Measurements from ENCODE around the gene RPGR. TPM values are rescaled to one million over a fixed set of nuclear protein-coding genes. Genes with fewer than 3 reads are reported as not detected.

RPGR gene
- total RNA-seq = 6.3 TPM

GRCh38 chrX:38327007-38327774 lies at the start of gene RPGR:
RPGR (minus strand) TSS chrX:38327509; CDS start chrX:38327367, 142 bp downstream.
- Histone ChIP-seq H3K27ac (ENCODE audit: low read depth, low read length) (peak within 1 kb of the TSS; percentile 82), H3K36me3 (ENCODE audit: control insufficient read depth in 3 of 3, insufficient read depth in 3 of 3, low read length in 3 of 3) (no peaks in the 10 kb centered on the region), H3K9ac (ENCODE audit: low read depth in 1 of 3, low read length in 3 of 3) (peak within 1 kb of the TSS; percentile 57 to 74 (median 68)), H3K27me3 (ENCODE audit: control insufficient read depth in 3 of 3, insufficient read depth in 3 of 3, low read length in 3 of 3) (no peaks in the 10 kb centered on the region), H3K9me3 (ENCODE audit: control insufficient read depth in 3 of 3, low read length in 3 of 3) (no peaks in the 10 kb centered on the region), H3K4me3 (ENCODE audit: low read length in 3 of 3) (peak within 1 kb of the TSS; percentile 75 to 83 (median 75)), H3K4me1 (ENCODE audit: control insufficient read depth in 3 of 3, insufficient read depth in 3 of 3, low read length in 3 of 3) (peaks cover 0 to 4% (median 2%) of the 10 kb centered on the region in 3 donors)

DNA sequence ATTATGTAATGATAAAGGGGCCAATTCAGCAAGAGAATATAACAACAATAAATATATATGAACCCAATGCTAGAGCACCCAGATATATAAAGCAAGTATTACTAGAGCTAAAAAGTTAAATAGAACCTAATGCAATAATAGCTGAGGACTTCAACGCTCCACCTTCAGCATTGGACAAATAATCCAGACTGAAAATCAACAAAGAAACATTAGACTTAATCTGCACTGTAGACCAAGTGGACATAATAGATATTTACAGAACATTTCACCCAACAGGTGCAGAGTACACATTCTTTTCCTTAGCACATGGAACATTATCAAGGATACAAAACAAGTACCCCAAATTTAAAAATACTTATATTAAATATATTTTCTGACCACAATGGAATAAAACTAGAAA lies 49.4 kb upstream of the RPGR start:
- no peaks in the 10 kb centered on the region for H3K27me3 ChIP-seq (ENCODE audit: control insufficient read depth in 3 of 3, insufficient read depth in 3 of 3, low read length in 3 of 3)
- no peaks in the 10 kb centered on the region for H3K9me3 ChIP-seq (ENCODE audit: control insufficient read depth in 3 of 3, low read length in 3 of 3)
- no peaks in the 10 kb centered on the region for H3K4me1 ChIP-seq (ENCODE audit: control insufficient read depth in 3 of 3, insufficient read depth in 3 of 3, low read length in 3 of 3)
- no peak overlapping the region for H3K9ac ChIP-seq (ENCODE audit: low read depth in 1 of 3, low read length in 3 of 3)
- H3K27ac ChIP-seq (ENCODE audit: low read depth, low read length) = no peak overlapping the region
- no peak overlapping the region for H3K4me3 ChIP-seq (ENCODE audit: low read length in 3 of 3)
- no peaks in the 10 kb centered on the region for H3K36me3 ChIP-seq (ENCODE audit: control insufficient read depth in 3 of 3, insufficient read depth in 3 of 3, low read length in 3 of 3)

DNA sequence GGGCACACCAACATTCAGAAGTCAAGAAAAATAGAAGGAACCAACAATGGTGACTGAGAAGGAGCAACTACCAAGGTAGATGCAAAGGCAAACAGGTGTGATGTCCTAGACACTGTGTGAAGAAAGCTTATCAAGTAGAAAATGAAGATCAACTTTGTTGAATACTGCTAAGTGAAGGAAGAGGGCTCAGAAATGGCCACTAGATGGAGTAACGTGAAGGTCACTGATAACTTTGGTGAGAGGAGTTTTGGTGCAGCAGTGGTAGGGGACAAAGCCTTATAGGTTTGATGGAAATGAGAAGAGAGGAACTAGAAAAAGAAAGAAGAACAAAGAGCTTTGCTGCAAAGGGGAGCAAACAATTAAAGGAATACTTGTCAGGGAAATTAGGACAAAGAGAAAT lies 48.6 kb upstream of the RPGR start:
- H3K27me3 ChIP-seq (ENCODE audit: control insufficient read depth in 3 of 3, insufficient read depth in 3 of 3, low read length in 3 of 3) = no peaks in the 10 kb centered on the region
- H3K36me3 ChIP-seq (ENCODE audit: control insufficient read depth in 3 of 3, insufficient read depth in 3 of 3, low read length in 3 of 3) = no peaks in the 10 kb centered on the region
- H3K9ac ChIP-seq (ENCODE audit: low read depth in 1 of 3, low read length in 3 of 3) = no peak overlapping the region
- H3K4me1 ChIP-seq (ENCODE audit: control insufficient read depth in 3 of 3, insufficient read depth in 3 of 3, low read length in 3 of 3) = no peaks in the 10 kb centered on the region
- no peaks in the 10 kb centered on the region for H3K9me3 ChIP-seq (ENCODE audit: control insufficient read depth in 3 of 3, low read length in 3 of 3)
- H3K4me3 ChIP-seq (ENCODE audit: low read length in 3 of 3) = no peak overlapping the region
- no peak overlapping the region for H3K27ac ChIP-seq (ENCODE audit: low read depth, low read length)

DNA sequence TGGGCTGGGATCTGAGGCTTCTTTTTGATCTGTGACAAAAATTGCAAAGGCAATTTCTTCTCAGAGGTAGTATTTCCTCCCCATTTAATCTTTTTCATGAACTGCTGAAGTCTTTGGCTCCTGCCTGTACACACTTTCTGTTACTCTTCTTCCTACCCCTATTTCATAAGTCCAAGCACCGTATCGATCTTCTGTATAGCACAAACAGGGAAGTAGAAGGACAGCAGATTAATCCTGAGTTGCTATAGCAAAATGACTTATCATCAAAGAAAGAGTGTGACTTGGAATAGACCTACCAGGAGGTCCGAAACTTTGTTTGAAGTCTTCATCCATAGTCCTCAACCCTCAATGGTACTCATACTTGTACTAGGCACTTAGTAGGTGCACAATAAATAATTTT lies 47.1 kb upstream of the RPGR start:
- Histone ChIP-seq H3K9ac (ENCODE audit: low read depth in 1 of 3, low read length in 3 of 3) (no peak overlapping the region), H3K4me3 (ENCODE audit: low read length in 3 of 3) (no peak overlapping the region), H3K4me1 (ENCODE audit: control insufficient read depth in 3 of 3, insufficient read depth in 3 of 3, low read length in 3 of 3) (no peaks in the 10 kb centered on the region), H3K27ac (ENCODE audit: low read depth, low read length) (no peak overlapping the region), H3K36me3 (ENCODE audit: control insufficient read depth in 3 of 3, insufficient read depth in 3 of 3, low read length in 3 of 3) (no peaks in the 10 kb centered on the region), H3K9me3 (ENCODE audit: control insufficient read depth in 3 of 3, low read length in 3 of 3) (no peaks in the 10 kb centered on the region), H3K27me3 (ENCODE audit: control insufficient read depth in 3 of 3, insufficient read depth in 3 of 3, low read length in 3 of 3) (no peaks in the 10 kb centered on the region)

GRCh38 chrX:38371641-38372040 lies 44.3 kb upstream of the RPGR start:
- Histone ChIP-seq H3K9ac (ENCODE audit: low read depth in 1 of 3, low read length in 3 of 3) (no peak overlapping the region), H3K27me3 (ENCODE audit: control insufficient read depth in 3 of 3, insufficient read depth in 3 of 3, low read length in 3 of 3) (no peaks in the 10 kb centered on the region), H3K27ac (ENCODE audit: low read depth, low read length) (no peak overlapping the region), H3K36me3 (ENCODE audit: control insufficient read depth in 3 of 3, insufficient read depth in 3 of 3, low read length in 3 of 3) (no peaks in the 10 kb centered on the region), H3K9me3 (ENCODE audit: control insufficient read depth in 3 of 3, low read length in 3 of 3) (no peaks in the 10 kb centered on the region), H3K4me3 (ENCODE audit: low read length in 3 of 3) (no peak overlapping the region), H3K4me1 (ENCODE audit: control insufficient read depth in 3 of 3, insufficient read depth in 3 of 3, low read length in 3 of 3) (no peaks in the 10 kb centered on the region)

DNA sequence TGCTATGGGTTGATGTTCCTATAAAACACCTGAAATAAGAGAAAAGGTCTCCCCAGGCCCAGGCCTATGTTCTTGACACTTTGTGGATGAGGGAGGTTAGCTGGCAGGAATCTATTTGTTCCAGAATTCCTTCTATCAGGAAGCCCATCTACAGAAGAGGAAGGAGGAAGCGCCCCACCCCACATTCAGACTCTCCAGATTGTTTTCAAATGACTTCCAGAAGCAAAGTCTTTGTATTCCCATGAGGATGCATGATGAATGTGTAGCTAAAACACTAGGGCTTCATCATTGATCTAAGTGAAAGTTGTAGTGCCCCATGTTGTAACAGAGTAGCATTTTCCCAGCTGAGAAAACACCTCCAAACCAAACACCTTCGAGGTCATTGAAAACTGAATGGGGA lies 41.5 kb upstream of the RPGR start:
- no peaks in the 10 kb centered on the region for H3K4me1 ChIP-seq (ENCODE audit: control insufficient read depth in 3 of 3, insufficient read depth in 3 of 3, low read length in 3 of 3)
- no peak overlapping the region for H3K27ac ChIP-seq (ENCODE audit: low read depth, low read length)
- H3K27me3 ChIP-seq (ENCODE audit: control insufficient read depth in 3 of 3, insufficient read depth in 3 of 3, low read length in 3 of 3) = no peaks in the 10 kb centered on the region
- H3K4me3 ChIP-seq (ENCODE audit: low read length in 3 of 3) = no peak overlapping the region
- H3K36me3 ChIP-seq (ENCODE audit: control insufficient read depth in 3 of 3, insufficient read depth in 3 of 3, low read length in 3 of 3) = no peaks in the 10 kb centered on the region
- no peaks in the 10 kb centered on the region for H3K9me3 ChIP-seq (ENCODE audit: control insufficient read depth in 3 of 3, low read length in 3 of 3)
- no peak overlapping the region for H3K9ac ChIP-seq (ENCODE audit: low read depth in 1 of 3, low read length in 3 of 3)

DNA sequence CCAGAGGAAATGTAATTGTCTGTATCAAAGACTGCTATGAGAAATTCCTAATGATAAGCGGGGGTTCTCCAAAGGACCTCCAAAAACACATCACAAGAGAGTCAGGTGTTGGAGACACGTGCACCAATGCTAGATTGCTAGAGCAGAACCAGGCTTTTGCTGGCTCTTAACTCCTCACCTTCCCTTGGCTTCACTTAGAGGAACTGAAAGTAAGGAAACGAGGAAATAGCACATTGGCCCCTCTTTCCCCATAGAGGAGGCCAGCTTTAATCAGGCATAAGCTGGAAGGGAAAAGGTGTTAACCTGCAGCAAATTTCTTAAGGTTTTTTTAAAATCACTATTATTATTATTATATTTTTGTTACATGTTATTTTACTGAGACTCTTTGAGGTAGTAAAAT lies 38.6 kb upstream of the RPGR start:
- Histone ChIP-seq H3K4me3 (ENCODE audit: low read length in 3 of 3) (no peak overlapping the region), H3K36me3 (ENCODE audit: control insufficient read depth in 3 of 3, insufficient read depth in 3 of 3, low read length in 3 of 3) (no peaks in the 10 kb centered on the region), H3K9me3 (ENCODE audit: control insufficient read depth in 3 of 3, low read length in 3 of 3) (no peaks in the 10 kb centered on the region), H3K27me3 (ENCODE audit: control insufficient read depth in 3 of 3, insufficient read depth in 3 of 3, low read length in 3 of 3) (no peaks in the 10 kb centered on the region), H3K9ac (ENCODE audit: low read depth in 1 of 3, low read length in 3 of 3) (no peak overlapping the region), H3K27ac (ENCODE audit: low read depth, low read length) (no peak overlapping the region), H3K4me1 (ENCODE audit: control insufficient read depth in 3 of 3, insufficient read depth in 3 of 3, low read length in 3 of 3) (no peaks in the 10 kb centered on the region)

DNA sequence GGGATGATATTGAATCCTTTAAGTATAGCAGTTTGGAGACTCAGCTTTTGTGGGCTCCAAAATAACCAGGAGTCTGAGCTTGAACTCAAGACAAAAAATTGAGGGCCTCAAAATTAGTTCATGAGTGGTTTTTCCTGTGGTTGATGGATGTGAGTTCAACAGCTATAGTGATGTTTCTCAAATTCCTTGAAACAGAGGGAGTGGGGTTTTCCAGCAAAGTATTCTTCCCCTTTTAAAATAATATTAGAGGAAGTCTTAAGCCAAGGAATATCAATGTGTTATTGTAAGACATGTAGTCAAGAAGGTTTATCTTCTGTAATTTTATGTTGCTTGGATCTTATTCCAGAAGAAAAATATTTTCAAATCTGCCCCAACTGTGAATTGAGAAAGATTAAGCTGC lies 35.7 kb upstream of the RPGR start:
- H3K4me1 ChIP-seq (ENCODE audit: control insufficient read depth in 3 of 3, insufficient read depth in 3 of 3, low read length in 3 of 3) = no peaks in the 10 kb centered on the region
- no peak overlapping the region for H3K9ac ChIP-seq (ENCODE audit: low read depth in 1 of 3, low read length in 3 of 3)
- no peaks in the 10 kb centered on the region for H3K9me3 ChIP-seq (ENCODE audit: control insufficient read depth in 3 of 3, low read length in 3 of 3)
- no peaks in the 10 kb centered on the region for H3K36me3 ChIP-seq (ENCODE audit: control insufficient read depth in 3 of 3, insufficient read depth in 3 of 3, low read length in 3 of 3)
- H3K4me3 ChIP-seq (ENCODE audit: low read length in 3 of 3) = no peak overlapping the region
- no peak overlapping the region for H3K27ac ChIP-seq (ENCODE audit: low read depth, low read length)
- H3K27me3 ChIP-seq (ENCODE audit: control insufficient read depth in 3 of 3, insufficient read depth in 3 of 3, low read length in 3 of 3) = no peaks in the 10 kb centered on the region

DNA sequence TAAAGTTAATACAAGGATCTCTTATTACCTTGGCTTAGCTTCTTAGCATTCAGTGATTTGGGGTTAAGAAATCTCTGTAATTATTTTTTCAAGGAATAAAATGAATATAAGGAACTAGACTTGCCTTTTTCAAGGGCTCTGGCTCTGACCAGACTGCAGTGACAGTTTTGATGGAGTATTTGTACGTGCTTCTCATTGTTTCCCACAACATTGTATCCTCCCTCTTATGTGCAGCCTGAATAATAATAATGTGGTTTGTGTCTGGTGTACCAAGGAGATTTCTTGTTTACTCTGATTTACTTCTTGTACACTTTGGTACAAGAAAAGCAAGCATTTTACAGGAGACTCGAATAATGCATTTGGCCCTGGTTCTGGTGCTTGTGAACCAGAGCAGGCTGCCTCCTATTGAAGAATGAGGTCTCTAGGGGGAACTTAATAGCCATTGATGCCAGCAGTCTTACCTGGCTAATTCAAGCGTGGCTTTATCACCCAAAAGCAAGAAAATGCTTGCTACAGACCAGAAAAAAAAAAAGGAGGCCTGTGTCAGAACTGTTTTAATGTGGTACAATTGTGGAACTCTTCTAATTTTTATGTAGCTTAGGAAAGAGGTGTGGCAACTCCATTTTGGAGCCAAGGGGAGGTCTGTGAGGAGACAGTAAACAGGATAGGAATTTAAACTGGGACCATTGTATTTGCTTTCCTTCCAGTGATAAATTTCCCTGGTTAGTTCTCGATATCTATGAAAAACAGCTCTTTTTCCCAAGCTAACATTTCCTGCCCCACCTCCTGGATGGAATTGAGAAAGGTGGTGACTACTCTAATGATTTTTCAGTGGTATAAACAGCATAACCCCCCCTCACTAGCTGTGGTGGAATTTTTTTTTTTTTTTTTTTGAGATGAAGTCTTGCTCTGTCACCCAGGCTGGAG lies 30.7 kb upstream of the RPGR start:
- no peaks in the 10 kb centered on the region for H3K36me3 ChIP-seq (ENCODE audit: control insufficient read depth in 3 of 3, insufficient read depth in 3 of 3, low read length in 3 of 3)
- no peaks in the 10 kb centered on the region for H3K4me1 ChIP-seq (ENCODE audit: control insufficient read depth in 3 of 3, insufficient read depth in 3 of 3, low read length in 3 of 3)
- no peak overlapping the region for H3K27ac ChIP-seq (ENCODE audit: low read depth, low read length)
- H3K9me3 ChIP-seq (ENCODE audit: control insufficient read depth in 3 of 3, low read length in 3 of 3) = no peaks in the 10 kb centered on the region
- H3K4me3 ChIP-seq (ENCODE audit: low read length in 3 of 3) = no peak overlapping the region
- no peak overlapping the region for H3K9ac ChIP-seq (ENCODE audit: low read depth in 1 of 3, low read length in 3 of 3)
- no peaks in the 10 kb centered on the region for H3K27me3 ChIP-seq (ENCODE audit: control insufficient read depth in 3 of 3, insufficient read depth in 3 of 3, low read length in 3 of 3)

DNA sequence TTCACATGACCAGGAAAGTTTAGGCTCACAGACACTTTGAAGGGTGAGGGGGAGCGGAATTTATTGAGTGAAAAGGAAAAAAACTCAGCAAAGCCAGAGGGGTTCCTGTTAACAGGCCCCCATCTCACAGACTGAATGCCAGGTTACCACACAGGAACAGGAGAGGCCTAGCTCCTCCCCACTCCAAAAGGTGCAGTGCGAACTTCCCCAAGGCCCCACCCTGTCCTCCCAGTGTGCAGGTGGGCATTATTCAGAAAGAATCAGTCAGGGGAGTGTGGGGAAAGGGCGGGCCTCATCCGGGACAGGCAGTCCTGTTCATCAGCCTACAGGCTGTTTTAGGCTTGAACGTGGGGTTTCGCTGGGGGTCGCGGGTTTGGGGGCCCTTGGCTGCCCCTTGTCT lies 29.1 kb upstream of the RPGR start:
- no peak overlapping the region for H3K27ac ChIP-seq (ENCODE audit: low read depth, low read length)
- H3K4me1 ChIP-seq (ENCODE audit: control insufficient read depth in 3 of 3, insufficient read depth in 3 of 3, low read length in 3 of 3) = no peaks in the 10 kb centered on the region
- H3K36me3 ChIP-seq (ENCODE audit: control insufficient read depth in 3 of 3, insufficient read depth in 3 of 3, low read length in 3 of 3) = no peaks in the 10 kb centered on the region
- H3K9me3 ChIP-seq (ENCODE audit: control insufficient read depth in 3 of 3, low read length in 3 of 3) = no peaks in the 10 kb centered on the region
- H3K9ac ChIP-seq (ENCODE audit: low read depth in 1 of 3, low read length in 3 of 3) = no peak overlapping the region
- no peaks in the 10 kb centered on the region for H3K27me3 ChIP-seq (ENCODE audit: control insufficient read depth in 3 of 3, insufficient read depth in 3 of 3, low read length in 3 of 3)
- H3K4me3 ChIP-seq (ENCODE audit: low read length in 3 of 3) = no peak overlapping the region
